HEK293 (cell line): ENCODE measurements around the gene EMC9.

Source experiments
- KLF16 ChIP-seq: fragments of 450-650 bp; formaldehyde crosslinking; IDR thresholded peaks from 2 replicates; pipeline ENCODE4 v1.5.1; 2017; ENCODE audit warnings: missing biosample characterization, missing genetic modification characterization
- KLF9 ChIP-seq: fragments of 450-650 bp; formaldehyde crosslinking; IDR thresholded peaks from 2 replicates; pipeline ENCODE4 v1.5.1; 2016; ENCODE audit warnings: missing biosample characterization, missing genetic modification characterization, low read depth
- MYNN ChIP-seq: fragments of 450-650 bp; formaldehyde crosslinking; IDR thresholded peaks from 2 replicates; pipeline ENCODE4 v1.5.1; 2016; ENCODE audit warnings: missing biosample characterization, missing genetic modification characterization, borderline replicate concordance
- PRDM10 ChIP-seq: fragments of 450-650 bp; formaldehyde crosslinking; IDR thresholded peaks from 2 replicates; pipeline ENCODE4 v1.5.1; 2016; ENCODE audit warnings: missing biosample characterization, missing genetic modification characterization
- REPIN1 ChIP-seq: fragments of 450-650 bp; formaldehyde crosslinking; IDR thresholded peaks from 2 replicates; pipeline ENCODE4 v1.5.1; 2017; ENCODE audit warnings: missing biosample characterization, missing genetic modification characterization, low read depth
- SALL2 ChIP-seq: fragments of 450-650 bp; formaldehyde crosslinking; IDR thresholded peaks from 2 replicates; pipeline ENCODE4 v1.5.0; 2017; ENCODE audit warnings: missing biosample characterization, mild to moderate bottlenecking, missing genetic modification characterization, borderline replicate concordance
- SP7 ChIP-seq: fragments of 450-650 bp; formaldehyde crosslinking; IDR thresholded peaks from 2 replicates; pipeline ENCODE4 v1.5.1; 2016; ENCODE audit warnings: missing biosample characterization, missing genetic modification characterization
- TRIM28 ChIP-seq: IDR thresholded peaks from 2 replicates; pipeline ENCODE4 v1.6.1; 2011; ENCODE audit warnings: low read length, control low read depth, borderline replicate concordance
- TSHZ1 ChIP-seq: fragments of 450-650 bp; formaldehyde crosslinking; IDR thresholded peaks from 2 replicates; pipeline ENCODE4 v1.5.1; 2016; ENCODE audit warnings: missing biosample characterization, missing genetic modification characterization, borderline replicate concordance
- YY1 ChIP-seq: fragments of 450-650 bp; formaldehyde crosslinking; IDR thresholded peaks from 2 replicates; pipeline ENCODE4 v1.5.1; 2018; ENCODE audit warnings: missing biosample characterization, missing genetic modification characterization
- ZBTB44 ChIP-seq: fragments of 450-650 bp; IDR thresholded peaks from 2 replicates; pipeline ENCODE4 v1.5.1; 2018; ENCODE audit warnings: missing biosample characterization, mild to moderate bottlenecking, missing genetic modification characterization
- ZBTB6 ChIP-seq: fragments of 450-650 bp; formaldehyde crosslinking; IDR thresholded peaks from 2 replicates; pipeline ENCODE4 v1.5.1; 2017; ENCODE audit warnings: missing biosample characterization, missing genetic modification characterization
- ZBTB8A ChIP-seq: fragments of 450-650 bp; formaldehyde crosslinking; IDR thresholded peaks from 2 replicates; pipeline ENCODE4 v1.5.1; 2016; ENCODE audit warnings: missing biosample characterization, missing genetic modification characterization
- ZFP69B ChIP-seq: fragments of 450-650 bp; formaldehyde crosslinking; IDR thresholded peaks from 2 replicates; pipeline ENCODE4 v1.5.1; 2016; ENCODE audit warnings: missing biosample characterization, missing genetic modification characterization
- ZNF132 ChIP-seq: fragments of 450-650 bp; formaldehyde crosslinking; IDR thresholded peaks from 2 replicates; pipeline ENCODE4 v1.5.1; 2017; ENCODE audit warnings: missing biosample characterization, missing genetic modification characterization, borderline replicate concordance
- ZNF184 ChIP-seq: fragments of 450-650 bp; IDR thresholded peaks from 2 replicates; pipeline ENCODE4 v1.5.1; 2018; ENCODE audit warnings: missing biosample characterization, mild to moderate bottlenecking, missing genetic modification characterization
- ZNF2 ChIP-seq: fragments of 450-650 bp; formaldehyde crosslinking; IDR thresholded peaks from 2 replicates; pipeline ENCODE4 v1.5.1; 2016; ENCODE audit warnings: missing biosample characterization, missing genetic modification characterization
- ZNF324 ChIP-seq: fragments of 450-650 bp; formaldehyde crosslinking; IDR thresholded peaks from 2 replicates; pipeline ENCODE4 v1.5.1; 2016; ENCODE audit warnings: missing biosample characterization, missing genetic modification characterization
- ZNF394 ChIP-seq: fragments of 450-650 bp; formaldehyde crosslinking; IDR thresholded peaks from 2 replicates; pipeline ENCODE4 v1.5.1; 2016; ENCODE audit warnings: missing biosample characterization, missing genetic modification characterization, mild to moderate bottlenecking, moderate library complexity, borderline replicate concordance
- ZNF423 ChIP-seq: fragments of 450-650 bp; formaldehyde crosslinking; IDR thresholded peaks from 2 replicates; pipeline ENCODE4 v1.5.1; 2016; ENCODE audit warnings: missing biosample characterization, missing genetic modification characterization
- ZNF623 ChIP-seq: fragments of 450-650 bp; formaldehyde crosslinking; IDR thresholded peaks from 2 replicates; pipeline ENCODE4 v1.5.1; 2016; ENCODE audit warnings: missing biosample characterization, missing genetic modification characterization
- ZNF660 ChIP-seq: fragments of 450-650 bp; IDR thresholded peaks from 2 replicates; pipeline ENCODE4 v1.5.1; 2018; ENCODE audit warnings: missing biosample characterization, mild to moderate bottlenecking, missing genetic modification characterization
- ZNF707 ChIP-seq: fragments of 450-650 bp; formaldehyde crosslinking; IDR thresholded peaks from 2 replicates; pipeline ENCODE4 v1.5.1; 2016; ENCODE audit warnings: missing biosample characterization, missing genetic modification characterization
- ZNF747 ChIP-seq: fragments of 450-650 bp; formaldehyde crosslinking; IDR thresholded peaks from 2 replicates; pipeline ENCODE4 v1.5.1; 2016; ENCODE audit warnings: missing biosample characterization, missing genetic modification characterization
- ZSCAN30 ChIP-seq: fragments of 450-650 bp; IDR thresholded peaks from 2 replicates; pipeline ENCODE4 v1.5.1; 2018; ENCODE audit warnings: missing biosample characterization, mild to moderate bottlenecking, missing genetic modification characterization, moderate library complexity

Gene EMC9

GRCh38 chr14:24160850-24161804 is 19.7 kb upstream of the EMC9 start, which contains the start of gene IRF9 (continued):
- TF ChIP-seq ZBTB8A (tag by site-specific recombination) (peak; percentile 22; the same call in 1 of the 2 replicates), ZNF707 (no peak), ZNF423 (tag by site-specific recombination) (peak; percentile 62; the same call in 1 of the 2 replicates), ZNF623 (tag by site-specific recombination) (0 out of 2 replicates have a peak, but pooled peaks have one; percentile 13), ZBTB44 (no peak), MYNN (no peak), TRIM28 (peak; percentile 74), ZSCAN30 (tag by site-specific recombination) (no peak; the same call in 1 of the 2 replicates), ZBTB6 (tag by site-specific recombination) (no peak; the same call in 1 of the 2 replicates), ZFP69B (tag by site-specific recombination) (peak; percentile 74), ZNF324 (tag by site-specific recombination) (peak; percentile 82; the same call in 1 of the 2 replicates), KLF16 (tag by site-specific recombination) (no peak), ZNF394 (peak; percentile 81; the same call in 1 of the 2 replicates), PRDM10 (peak; percentile 50), SALL2 (tag by site-specific recombination) (no peak), KLF9 (tag by site-specific recombination) (peak; percentile 9; the same call in 1 of the 2 replicates), SP7 (tag by site-specific recombination) (peak; percentile 91), ZNF660 (no peak; the same call in 1 of the 2 replicates), ZNF184 (tag by site-specific recombination) (peak; percentile 86), ZNF747 (no peak), TSHZ1 (tag by site-specific recombination) (0 out of 2 replicates have a peak, but pooled peaks have one; percentile 12), REPIN1 (no peak), ZNF132 (tag by site-specific recombination) (no peak), ZNF2 (peak; percentile 89), YY1 (tag by site-specific recombination) (no peak)
